PFSK-1 (cell line): ENCODE measurements around the gene CHCHD2. TPM values are rescaled to one million over a fixed set of nuclear protein-coding genes. Genes with fewer than 3 reads are reported as not detected.
A peak's percentile ranks its signal among the peaks of the same experiment; 100 is the strongest.

Experiments
- FOXP2 ChIP-seq: optimal IDR thresholded peaks from 2 replicates; pipeline ENCODE3; 2011; ENCODE audit warnings: borderline replicate concordance, control low read depth, inconsistent platforms; ENCODE audit not compliant: insufficient read depth; ENCODE audit errors: extremely low read length, extremely low read depth
- POLR2AphosphoS5 ChIP-seq: IDR thresholded peaks from 2 replicates; pipeline ENCODE4 v1.6.1; 2012; ENCODE audit warnings: low read depth, mild to moderate bottlenecking, control low read depth, low read length, moderate library complexity
- SIN3A ChIP-seq: IDR thresholded peaks from 2 replicates; pipeline ENCODE4 v1.6.1; 2012; ENCODE audit warnings: mild to moderate bottlenecking, low read length, moderate library complexity, borderline replicate concordance; ENCODE audit not compliant: insufficient read depth
- TAF1 ChIP-seq: IDR thresholded peaks from 2 replicates; pipeline ENCODE4 v1.6.1; 2012; ENCODE audit warnings: low read length, control low read depth, borderline replicate concordance; ENCODE audit not compliant: insufficient read depth
- polyA plus RNA-seq: library from polyadenylated mRNA; unstranded; fragments of >200 nt; gene quantifications from one replicate; pipeline ENCODE4 v1.2.1, GENCODE V29; 2012; ENCODE audit warnings: low read depth, missing spikeins; ENCODE audit not compliant: insufficient read length
- TF ChIP-seq, protein P1 (sequence below), 2 experiments: IDR thresholded peaks; 2 replicates each; pipeline versions ENCODE4 v1.6.1 to v1.8.0; 2011 to 2012; ENCODE audit warnings: low read depth in 2 of 2, low read length in 2 of 2, control low read depth in 1 of 2, inconsistent platforms in 1 of 2, mild to moderate bottlenecking in 1 of 2, moderate library complexity in 1 of 2; ENCODE audit not compliant: insufficient read depth in 1 of 2

CHCHD2 gene, protein sequence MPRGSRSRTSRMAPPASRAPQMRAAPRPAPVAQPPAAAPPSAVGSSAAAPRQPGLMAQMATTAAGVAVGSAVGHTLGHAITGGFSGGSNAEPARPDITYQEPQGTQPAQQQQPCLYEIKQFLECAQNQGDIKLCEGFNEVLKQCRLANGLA
- 715 TPM for polyA plus RNA-seq

DNA sequence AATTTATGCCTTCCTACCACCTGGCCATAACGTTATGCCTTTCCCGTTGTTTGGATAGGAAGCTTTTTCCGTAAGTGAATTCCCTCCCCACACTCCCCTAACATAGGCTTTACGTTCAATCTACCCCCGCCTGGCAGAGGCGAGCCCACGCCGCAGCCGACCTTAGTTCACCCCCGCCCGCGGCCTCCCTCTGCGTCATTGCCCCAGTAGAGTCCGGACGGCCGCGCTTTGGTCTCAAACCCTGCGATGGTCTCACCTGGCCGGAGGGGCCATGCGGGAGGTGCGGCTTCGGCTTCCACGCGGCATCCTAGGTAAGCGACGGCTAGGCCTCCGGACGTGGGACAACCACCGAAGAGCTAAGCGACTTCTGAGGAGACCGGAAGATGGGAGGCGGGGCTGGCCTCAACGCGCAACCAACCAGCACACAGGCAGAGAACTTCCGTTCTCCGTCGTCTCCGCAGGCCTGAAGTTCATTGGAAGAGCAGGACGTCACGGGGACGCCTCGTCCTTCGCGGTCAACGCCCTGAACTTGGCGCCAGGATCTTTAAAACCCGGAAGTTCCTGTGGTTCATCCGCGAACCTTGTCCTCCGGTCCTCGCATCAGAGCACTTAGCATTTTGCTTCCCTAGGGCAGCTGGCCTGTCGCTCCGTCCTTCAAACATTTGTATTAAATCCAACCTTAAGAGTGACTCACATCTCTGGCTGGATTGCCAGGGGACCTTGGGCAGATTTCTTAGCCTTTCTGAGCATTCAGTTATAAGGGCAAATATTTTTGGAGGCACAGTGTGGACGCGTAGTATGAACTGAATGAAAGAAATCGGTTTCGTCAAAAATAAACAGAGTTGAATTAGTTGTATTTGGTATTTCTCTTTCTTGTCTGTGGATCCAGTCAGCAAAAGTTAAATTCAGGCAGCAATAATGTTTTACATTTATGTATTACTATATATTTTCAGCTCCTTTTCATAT is at the start of gene CHCHD2:
Gene CHCHD2 (minus strand): TSS at position 369 of the 966 bp plus-strand sequence. CDS start 63 bp downstream, at position 306.
- TF ChIP-seq SIN3A, result no peak
- TF ChIP-seq TAF1, result peak; percentile 90; the same call in 1 of the 2 replicates
- TF ChIP-seq POLR2AphosphoS5, result peak; percentile 80
- TF ChIP-seq, protein P1, sequence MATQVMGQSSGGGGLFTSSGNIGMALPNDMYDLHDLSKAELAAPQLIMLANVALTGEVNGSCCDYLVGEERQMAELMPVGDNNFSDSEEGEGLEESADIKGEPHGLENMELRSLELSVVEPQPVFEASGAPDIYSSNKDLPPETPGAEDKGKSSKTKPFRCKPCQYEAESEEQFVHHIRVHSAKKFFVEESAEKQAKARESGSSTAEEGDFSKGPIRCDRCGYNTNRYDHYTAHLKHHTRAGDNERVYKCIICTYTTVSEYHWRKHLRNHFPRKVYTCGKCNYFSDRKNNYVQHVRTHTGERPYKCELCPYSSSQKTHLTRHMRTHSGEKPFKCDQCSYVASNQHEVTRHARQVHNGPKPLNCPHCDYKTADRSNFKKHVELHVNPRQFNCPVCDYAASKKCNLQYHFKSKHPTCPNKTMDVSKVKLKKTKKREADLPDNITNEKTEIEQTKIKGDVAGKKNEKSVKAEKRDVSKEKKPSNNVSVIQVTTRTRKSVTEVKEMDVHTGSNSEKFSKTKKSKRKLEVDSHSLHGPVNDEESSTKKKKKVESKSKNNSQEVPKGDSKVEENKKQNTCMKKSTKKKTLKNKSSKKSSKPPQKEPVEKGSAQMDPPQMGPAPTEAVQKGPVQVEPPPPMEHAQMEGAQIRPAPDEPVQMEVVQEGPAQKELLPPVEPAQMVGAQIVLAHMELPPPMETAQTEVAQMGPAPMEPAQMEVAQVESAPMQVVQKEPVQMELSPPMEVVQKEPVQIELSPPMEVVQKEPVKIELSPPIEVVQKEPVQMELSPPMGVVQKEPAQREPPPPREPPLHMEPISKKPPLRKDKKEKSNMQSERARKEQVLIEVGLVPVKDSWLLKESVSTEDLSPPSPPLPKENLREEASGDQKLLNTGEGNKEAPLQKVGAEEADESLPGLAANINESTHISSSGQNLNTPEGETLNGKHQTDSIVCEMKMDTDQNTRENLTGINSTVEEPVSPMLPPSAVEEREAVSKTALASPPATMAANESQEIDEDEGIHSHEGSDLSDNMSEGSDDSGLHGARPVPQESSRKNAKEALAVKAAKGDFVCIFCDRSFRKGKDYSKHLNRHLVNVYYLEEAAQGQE (IDR thresholded peaks at IDR 0.05; ENCODE audit: insufficient read depth in 1 of 2, low read depth in 2 of 2, low read length in 2 of 2), result 0 out of 4 replicates have a peak, but pooled peaks have one; percentile 24 to 32
- peak; percentile 34 for TF ChIP-seq FOXP2

- TF ChIP-seq SIN3A, result no peak
Observed at GRCh38 chr7:56127241-56127975, 21.1 kb upstream of the CHCHD2 start.

DNA sequence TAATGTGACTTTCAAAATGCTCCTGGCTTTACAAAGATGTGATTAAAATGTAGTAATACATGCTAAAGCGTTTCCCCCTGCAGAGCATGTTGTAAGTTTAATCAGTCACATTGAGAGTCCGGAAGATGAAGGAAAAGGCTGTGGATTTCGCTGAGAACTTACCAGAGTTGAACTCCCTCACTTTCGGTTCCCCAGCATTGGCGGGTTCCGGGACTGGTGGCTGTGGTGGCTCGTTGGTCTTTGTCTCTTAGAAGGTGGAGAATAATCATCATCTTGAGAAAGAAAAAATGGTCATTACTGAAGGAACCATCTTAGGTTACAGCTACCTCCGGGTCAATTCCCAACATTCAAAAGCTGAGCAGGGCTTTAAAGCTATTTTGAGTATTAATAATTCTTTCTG is 19.6 kb upstream of the CHCHD2 start:
- TF ChIP-seq POLR2AphosphoS5 (no peak), TAF1 (no peak), FOXP2 (no peak), SIN3A (no peak)
- TF ChIP-seq, protein P1 (IDR thresholded peaks at IDR 0.05; ENCODE audit: insufficient read depth in 1 of 2, low read depth in 2 of 2, low read length in 2 of 2), result no peak

GRCh38 chr7:56124981-56125380 is 18.7 kb upstream of the CHCHD2 start:
- TF ChIP-seq, protein P1 (IDR thresholded peaks at IDR 0.05; ENCODE audit: insufficient read depth in 1 of 2, low read depth in 2 of 2, low read length in 2 of 2), result no peak
- TF ChIP-seq TAF1 (no peak), SIN3A (no peak)

- TF ChIP-seq FOXP2, result no peak
- TF ChIP-seq SIN3A, result no peak
- TF ChIP-seq, protein P1 (IDR thresholded peaks at IDR 0.05; ENCODE audit: insufficient read depth in 1 of 2, low read depth in 2 of 2, low read length in 2 of 2), result no peak
- TF ChIP-seq TAF1, result no peak
- TF ChIP-seq POLR2AphosphoS5, result no peak
Observed at GRCh38 chr7:56121440-56121839, 15.2 kb upstream of the CHCHD2 start.
